ENCODE measurements around the gene DES. TPM values are rescaled to one million over a fixed set of nuclear protein-coding genes. Genes with fewer than 3 reads are reported as not detected.

Gene DES
- total RNA-seq, 4 donors from 2014 or later: 19.4 to 163 (median 37.8) TPM

DNA sequence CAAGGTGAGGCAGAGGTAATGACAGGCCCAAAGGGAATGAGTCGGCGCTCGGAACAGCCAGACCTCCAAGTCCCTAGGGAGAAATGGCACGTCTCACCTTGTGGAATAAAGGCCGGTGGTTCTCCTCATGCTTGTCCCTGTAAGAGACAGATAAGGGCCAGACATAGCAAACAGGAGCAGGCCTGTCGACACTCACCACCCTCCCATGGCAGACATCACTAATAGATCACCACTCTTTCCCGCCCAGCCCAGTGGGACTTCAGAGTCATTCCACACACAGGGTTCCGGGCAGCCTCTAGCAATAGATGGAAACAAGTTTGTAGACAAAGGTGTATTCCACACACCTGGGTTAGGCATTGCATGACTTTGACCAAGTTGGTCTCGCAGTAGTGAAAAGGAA lies 36.7 kb upstream of the DES start:
- intact Hi-C loops (cut with DNase I; ENCODE audit: low total_unique reads): no loop called here
- no peak for TF ChIP-seq POLR2A (IDR thresholded peaks at IDR 0.05)
- TF ChIP-seq CTCF (IDR thresholded peaks at IDR 0.05): no peak
- H3K4me3 ChIP-seq (ENCODE audit: low read depth, poor library complexity, severe bottlenecking): no peak overlapping the region
- 88 to 90% methylated on average over 9 of the region's 9 CpGs for WGBS, 2 donors
- DNase-seq (ENCODE audit: low spot score in 2 of 2): no peak

DNA sequence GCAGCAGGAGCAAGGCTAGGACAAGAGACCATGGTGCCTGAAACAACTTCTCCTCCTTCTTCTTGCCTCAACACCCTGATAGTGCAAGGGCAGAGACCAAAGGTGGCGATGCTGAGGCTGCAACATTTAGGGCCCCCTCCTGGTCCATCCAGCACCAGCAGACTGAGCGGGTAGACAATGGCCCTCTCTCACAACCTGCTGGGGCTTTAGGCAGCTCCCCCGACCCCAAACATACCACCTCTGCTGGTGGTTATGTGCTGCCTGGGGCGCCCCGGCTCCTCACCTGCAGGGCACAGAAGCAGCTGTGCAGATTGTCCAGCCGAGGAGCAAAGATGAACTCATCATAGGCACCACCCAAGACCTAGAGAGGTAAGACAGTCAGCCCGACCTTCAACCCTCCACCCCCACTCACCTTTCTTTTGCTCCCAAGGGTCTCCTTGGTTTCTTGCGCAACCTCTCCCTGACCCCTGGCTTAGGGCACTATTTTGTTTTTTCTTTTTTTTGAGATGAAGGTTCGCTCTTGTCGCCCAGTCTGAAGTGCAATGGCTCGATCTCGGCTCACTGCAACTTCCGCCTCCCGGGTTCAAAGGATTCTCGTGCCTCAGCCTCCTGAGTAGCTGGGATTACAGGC lies 34.0 kb upstream of the DES start:
- DNase-seq (ENCODE audit: low spot score in 2 of 2): no peak
- 87 to 88% methylated on average over 14 to 15 of the region's 15 CpGs for WGBS, 2 donors
- TF ChIP-seq POLR2A (IDR thresholded peaks at IDR 0.05) (no peak), CTCF (IDR thresholded peaks at IDR 0.05) (no peak)
- H3K4me3 ChIP-seq (ENCODE audit: low read depth, poor library complexity, severe bottlenecking): no peak overlapping the region
- intact Hi-C loops (cut with DNase I; ENCODE audit: low total_unique reads): no loop called here

- WGBS, 2 donors: 74 to 83% methylated on average over 2 of the region's 2 CpGs
- no peak for DNase-seq (ENCODE audit: low spot score in 2 of 2)
- TF ChIP-seq CTCF (IDR thresholded peaks at IDR 0.05) (no peak), POLR2A (IDR thresholded peaks at IDR 0.05) (no peak)
- intact Hi-C loops (cut with DNase I; ENCODE audit: low total_unique reads): no loop called here
- H3K4me3 ChIP-seq (ENCODE audit: low read depth, poor library complexity, severe bottlenecking): no peak overlapping the region
Measured at GRCh38 chr2:219384859-219385258, 33.3 kb upstream of the DES start.

- intact Hi-C loops (cut with DNase I; ENCODE audit: low total_unique reads): no loop called here
- DNase-seq (ENCODE audit: low spot score in 2 of 2): no peak
- no peak for TF ChIP-seq CTCF (IDR thresholded peaks at IDR 0.05)
- TF ChIP-seq POLR2A (IDR thresholded peaks at IDR 0.05): no peak
- 96 to 97% methylated on average over 18 to 19 of the region's 19 CpGs for WGBS, 2 donors
- H3K4me3 ChIP-seq (ENCODE audit: low read depth, poor library complexity, severe bottlenecking): no peak overlapping the region
Measured at GRCh38 chr2:219385958-219386520, 32.1 kb upstream of the DES start.

DNA sequence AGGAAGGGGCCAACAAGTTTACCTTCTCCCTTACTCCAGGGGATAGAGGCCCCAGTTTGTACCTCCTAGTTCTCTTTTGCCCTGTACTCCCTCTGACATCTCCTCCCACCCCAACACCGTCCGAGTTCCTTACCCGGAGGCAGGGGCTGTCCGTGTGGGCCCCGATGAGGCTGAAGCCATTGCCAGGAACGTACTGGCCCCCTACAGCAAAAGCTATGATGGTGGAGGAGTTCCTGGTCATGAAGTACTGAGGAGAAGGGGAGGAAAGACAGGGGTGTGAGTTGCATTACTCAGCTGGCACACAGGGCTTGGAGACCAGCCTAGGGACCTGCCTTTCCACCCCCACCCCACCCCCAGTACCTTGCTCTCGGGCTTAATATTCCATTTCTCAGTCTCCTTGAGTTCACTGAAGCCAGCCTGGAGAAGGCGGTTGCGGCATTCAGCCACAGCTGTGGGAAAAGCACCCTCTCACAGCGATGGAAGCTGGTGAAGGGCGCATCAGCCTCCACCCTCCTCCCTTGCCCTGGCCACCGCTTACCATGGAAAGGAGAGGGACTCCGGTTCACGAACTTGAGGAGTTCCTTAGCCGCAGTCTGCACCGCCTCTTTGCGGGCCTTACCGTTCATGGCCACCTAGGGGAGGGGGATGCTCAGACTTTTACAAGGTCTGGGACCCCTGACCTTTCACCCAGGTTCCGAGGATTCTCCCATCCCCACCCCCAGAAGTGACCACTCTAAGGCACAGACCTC lies 31.5 kb upstream of the DES start:
- no peak for TF ChIP-seq POLR2A (IDR thresholded peaks at IDR 0.05)
- no peak for TF ChIP-seq CTCF (IDR thresholded peaks at IDR 0.05)
- DNase-seq (ENCODE audit: low spot score in 2 of 2): no peak
- 40 to 48% methylated on average over 19 of the region's 19 CpGs for WGBS, 2 donors
- intact Hi-C loops (cut with DNase I; ENCODE audit: low total_unique reads): no loop called here
- H3K4me3 ChIP-seq (ENCODE audit: low read depth, poor library complexity, severe bottlenecking): peak overlapping the region; percentile 48
